Endodermal cell (in vitro differentiated cells): Measurements from ENCODE around the gene RXRA. TPM values are rescaled to one million over a fixed set of nuclear protein-coding genes. Genes with fewer than 3 reads are reported as not detected.
"Not testable (repeated sequence)": the region's sequence is repeated elsewhere in the genome, so short reads cannot be mapped to it uniquely, and the experiment has no call there.

Source experiments
- DNase-seq: peaks from one replicate; pipeline ENCODE4 v3.0.0-alpha.2; 2017
- H3K27ac ChIP-seq: 2 replicates; pipeline ENCODE4 v1.5.1; 2013; ENCODE audit warnings: mild to moderate bottlenecking, low read depth, low read length, moderate library complexity
- H3K27me3 ChIP-seq: 2 replicates; pipeline ENCODE4 v1.6.1; 2013; ENCODE audit warnings: mild to moderate bottlenecking, low read length, moderate library complexity; ENCODE audit not compliant: insufficient read depth, control insufficient read depth, poor library complexity, severe bottlenecking
- H3K36me3 ChIP-seq: 2 replicates; pipeline ENCODE4 v1.7.0; 2013; ENCODE audit warnings: mild to moderate bottlenecking, low read length, moderate library complexity; ENCODE audit not compliant: control insufficient read depth, insufficient read depth
- H3K4me1 ChIP-seq: one replicate; pipeline ENCODE4 v1.7.0; 2013; ENCODE audit warnings: low read length; ENCODE audit not compliant: control insufficient read depth, insufficient read depth
- H3K4me3 ChIP-seq: 2 replicates; pipeline ENCODE4 v1.5.1; 2013; ENCODE audit warnings: mild to moderate bottlenecking, low read length, moderate library complexity
- H3K9ac ChIP-seq: 2 replicates; pipeline ENCODE4 v1.6.1; 2013; ENCODE audit warnings: mild to moderate bottlenecking, low read length, moderate library complexity; ENCODE audit not compliant: poor library complexity, severe bottlenecking; ENCODE audit errors: extremely low read depth
- H3K9me3 ChIP-seq: 2 replicates; pipeline ENCODE4 v1.6.1; 2013; ENCODE audit warnings: mild to moderate bottlenecking, low read length, moderate library complexity; ENCODE audit not compliant: control insufficient read depth
- H3K27ac Mint-ChIP-seq: 2 replicates; pipeline ENCODE4 v1.8.0; 2020; ENCODE audit warnings: mixed read lengths
- H3K27me3 Mint-ChIP-seq: 2 replicates; pipeline ENCODE4 v1.8.0; 2021; ENCODE audit warnings: mild to moderate bottlenecking, mixed read lengths; ENCODE audit not compliant: insufficient read depth
- H3K36me3 Mint-ChIP-seq: 2 replicates; pipeline ENCODE4 v1.8.0; 2020; ENCODE audit warnings: low read depth, mixed read lengths
- H3K4me1 Mint-ChIP-seq: 2 replicates; pipeline ENCODE4 v1.8.0; 2020; ENCODE audit warnings: mixed read lengths
- H3K4me3 Mint-ChIP-seq: 2 replicates; pipeline ENCODE4 v1.8.0; 2020; ENCODE audit warnings: mild to moderate bottlenecking, moderate library complexity, mixed read lengths
- H3K9me3 Mint-ChIP-seq: 2 replicates; pipeline ENCODE4 v1.8.0; 2020; ENCODE audit warnings: mild to moderate bottlenecking, mixed read lengths
- CTCF ChIP-seq: fragments of 200-600 bp; sonication (generic); conservative IDR thresholded peaks from 2 replicates; pipeline ENCODE4 v1.5.0; 2021; ENCODE audit warnings: antibody characterized with exemption, mild to moderate bottlenecking
- WGBS, 2 experiments: methylation state at CpG; one replicate each; pipeline versions ENCODE4 v1.1.5 to v1.1.7; 2013; ENCODE audit warnings: missing lambda C conversion rate in 2 of 2, mixed read lengths in 1 of 2; ENCODE audit not compliant: insufficient coverage in 1 of 2, insufficient read length in 1 of 2; 5-methylcytosine and 5-hydroxymethylcytosine counted together
- total RNA-seq, 2 donors: library from RNA; stranded (reverse); fragmentation: NEBNext Ultra II Directional in 1 of 2; extraction: Animal tissue kit (Norgen Biotek cat#: 25700) in 1 of 2; gene quantifications; 2 replicates in 1 of 2; 3 replicates in 1 of 2; pipeline ENCODE4 v1.2.1, GENCODE V29; 2021

Gene RXRA
- total RNA-seq, 2 donors from 2014 or later = 58.3 to 70.6 TPM

DNA sequence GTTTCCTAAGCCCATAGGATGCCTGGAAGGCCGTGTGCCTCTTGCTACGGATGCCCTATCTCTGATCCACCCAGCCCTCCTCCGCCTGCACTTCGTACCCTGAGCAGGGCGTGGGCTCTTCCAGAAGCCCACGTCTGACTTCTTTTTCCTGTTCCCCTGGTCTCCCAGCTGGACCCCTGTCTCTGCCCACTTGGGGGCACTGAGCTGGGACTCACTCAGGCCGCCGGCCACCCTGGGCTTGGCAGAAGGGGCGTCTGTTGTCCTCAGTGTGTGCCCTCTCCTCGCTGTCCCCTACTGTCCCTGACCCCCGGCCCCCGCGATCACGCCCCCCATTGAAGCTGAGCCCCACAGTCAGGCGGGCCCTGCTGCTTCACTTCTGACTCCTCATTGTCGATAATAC is 22.0 kb upstream of the RXRA start:
- Mint-ChIP-seq H3K4me3 (no peak overlapping the region), H3K27ac (no peak overlapping the region), H3K36me3 (no peaks in the 10 kb centered on the region), H3K4me1 (peaks cover 21% of the 10 kb centered on the region), H3K9me3 (no peaks in the 10 kb centered on the region), H3K27me3 (no peaks in the 10 kb centered on the region)
- H3K9me3 ChIP-seq = no peaks in the 10 kb centered on the region
- H3K27ac ChIP-seq = no peak overlapping the region
- 91% methylated on average over 15 to 16 of the region's 16 CpGs for WGBS, 2 experiments
- no peak overlapping the region for H3K4me3 ChIP-seq
- H3K4me1 ChIP-seq = peaks cover 18% of the 10 kb centered on the region
- no peak overlapping the region for H3K9ac ChIP-seq
- no peaks in the 10 kb centered on the region for H3K36me3 ChIP-seq
- H3K27me3 ChIP-seq = no peaks in the 10 kb centered on the region
- DNase-seq = no peak
- no peak for TF ChIP-seq CTCF

DNA sequence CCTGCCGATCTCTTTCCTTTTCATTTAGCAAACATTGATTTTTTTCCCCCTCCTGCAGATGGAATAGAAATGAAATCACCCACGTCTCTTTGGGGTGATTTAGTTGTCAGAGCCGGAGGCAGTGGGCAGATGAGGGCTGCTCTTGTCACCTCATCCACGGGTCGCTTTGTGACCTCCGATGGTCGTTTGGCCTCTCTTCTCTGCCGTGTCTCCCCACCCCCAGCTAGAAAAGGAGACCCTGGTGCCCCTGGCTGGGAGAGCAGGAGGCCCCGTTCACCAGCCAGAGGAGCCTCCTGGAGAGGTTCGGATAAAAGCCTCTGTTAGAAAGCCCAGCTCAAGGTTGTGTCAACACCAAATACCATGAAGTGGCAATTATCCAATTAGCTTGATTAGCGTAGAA is 21.6 kb upstream of the RXRA start:
- WGBS, 2 experiments = 82 to 93% methylated on average over 5 to 11 of the region's 11 CpGs
- H3K36me3 Mint-ChIP-seq = no peaks in the 10 kb centered on the region
- H3K4me1 ChIP-seq = peaks cover 18% of the 10 kb centered on the region
- no peak overlapping the region for H3K9ac ChIP-seq
- no peak for DNase-seq
- no peak overlapping the region for H3K4me3 ChIP-seq
- no peaks in the 10 kb centered on the region for H3K36me3 ChIP-seq
- H3K9me3 ChIP-seq = no peaks in the 10 kb centered on the region
- no peaks in the 10 kb centered on the region for H3K27me3 ChIP-seq
- no peak overlapping the region for H3K27ac ChIP-seq
- H3K9me3 Mint-ChIP-seq = no peaks in the 10 kb centered on the region
- TF ChIP-seq CTCF = no peak
- H3K27me3 Mint-ChIP-seq = no peaks in the 10 kb centered on the region
- H3K4me3 Mint-ChIP-seq = no peak overlapping the region
- no peak overlapping the region for H3K27ac Mint-ChIP-seq
- H3K4me1 Mint-ChIP-seq = peaks cover 21% of the 10 kb centered on the region

DNA sequence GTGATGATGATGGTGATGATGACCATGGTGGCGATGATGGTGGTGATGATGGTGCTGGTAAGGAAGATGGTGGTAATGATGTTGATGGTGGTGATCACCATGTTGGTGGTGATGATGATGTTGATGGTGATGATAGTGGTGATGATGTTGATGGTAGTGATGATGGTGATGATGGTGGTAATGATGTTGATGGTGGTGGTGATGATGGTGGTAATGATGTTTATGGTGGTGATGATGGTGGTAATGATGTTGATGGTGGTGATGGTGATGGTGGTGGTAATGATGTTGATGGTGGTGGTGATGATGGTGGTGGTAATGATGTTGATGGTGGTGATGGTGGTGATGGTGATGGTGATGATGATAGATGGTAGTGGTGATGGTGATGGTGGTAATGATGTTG is 20.7 kb upstream of the RXRA start:
- H3K27ac Mint-ChIP-seq = no peak overlapping the region
- peaks cover under 1% of the 10 kb centered on the region for H3K9me3 Mint-ChIP-seq
- Histone ChIP-seq H3K4me3 (no peak overlapping the region), H3K9me3 (no peaks in the 10 kb centered on the region), H3K9ac (no peak overlapping the region), H3K4me1 (peaks cover 18% of the 10 kb centered on the region), H3K27me3 (no peaks in the 10 kb centered on the region), H3K27ac (no peak overlapping the region), H3K36me3 (no peaks in the 10 kb centered on the region)
- H3K4me3 Mint-ChIP-seq = no peak overlapping the region
- no peak for DNase-seq
- H3K4me1 Mint-ChIP-seq = peaks cover 21% of the 10 kb centered on the region
- TF ChIP-seq CTCF = no peak
- H3K27me3 Mint-ChIP-seq = no peaks in the 10 kb centered on the region
- 92 to 100% methylated on average over 1 of the region's 1 CpG for WGBS, 2 experiments
- no peaks in the 10 kb centered on the region for H3K36me3 Mint-ChIP-seq

GRCh38 chr9:134306042-134306441 is 20.2 kb upstream of the RXRA start:
- not testable (repeated sequence) for H3K36me3 Mint-ChIP-seq, DNase-seq, H3K9ac ChIP-seq, H3K4me3 Mint-ChIP-seq, H3K4me3 ChIP-seq, H3K27ac ChIP-seq, H3K27me3 ChIP-seq, H3K9me3 ChIP-seq, H3K9me3 Mint-ChIP-seq, H3K27ac Mint-ChIP-seq, H3K36me3 ChIP-seq, H3K27me3 Mint-ChIP-seq
- H3K4me1 ChIP-seq = peaks cover 18% of the 10 kb centered on the region
- H3K4me1 Mint-ChIP-seq = peaks cover 21% of the 10 kb centered on the region
